Stimulated activated CD8-positive, alpha-beta memory T cell treated with anti-CD3 and anti-CD28 coated beads, Interleukin-4, amount 100 ng/mL, for 48 hours (primary cell): ENCODE data around the gene MARCHF6.
"Not testable (repeated sequence)": the region's sequence is repeated elsewhere in the genome, so short reads cannot be mapped to it uniquely, and the experiment has no call there.

Source experiments
- DNase-seq: peaks from one replicate; pipeline ENCODE4 v3.0.0-alpha.2; 2020

Gene MARCHF6

DNA sequence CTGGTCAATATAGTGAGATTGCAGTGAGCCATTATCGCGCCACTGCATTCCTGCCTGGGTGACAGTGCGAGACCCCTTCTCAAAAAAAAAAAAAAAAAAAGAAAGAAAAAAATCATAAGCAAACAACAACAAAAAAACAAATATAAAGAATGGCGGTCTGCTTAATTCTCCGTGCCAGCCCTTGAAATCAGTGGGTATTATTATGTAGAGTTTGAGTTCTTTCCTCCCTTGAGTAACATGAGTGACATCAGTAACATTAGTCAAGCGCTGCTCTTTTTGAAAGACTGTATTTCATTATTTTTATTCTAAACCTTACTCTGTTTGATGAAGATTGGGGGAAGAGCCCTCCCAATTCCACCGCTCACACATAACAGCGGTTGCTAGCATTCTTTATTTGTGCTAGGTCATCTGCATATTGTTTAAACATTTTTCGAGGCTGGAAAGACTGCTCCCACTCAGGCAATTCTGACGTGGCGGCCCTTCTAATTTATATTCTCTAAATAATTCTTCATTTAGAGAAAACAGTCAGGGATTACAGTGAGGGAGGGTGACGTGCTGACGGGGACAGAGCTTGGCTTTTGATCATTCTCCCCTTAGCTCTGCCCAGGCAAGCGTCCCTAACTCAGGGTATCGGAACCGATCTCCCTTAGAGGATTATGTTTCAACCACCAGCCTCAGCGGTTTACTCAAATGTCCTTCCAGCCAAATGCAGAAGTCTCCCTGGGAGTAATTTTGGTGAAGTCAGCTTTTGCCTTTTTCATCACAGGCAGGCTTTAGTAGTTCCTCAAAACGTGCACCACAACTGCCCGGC is 860 bp upstream of the MARCHF6 start:
- DNase-seq = peak; percentile 51

DNA sequence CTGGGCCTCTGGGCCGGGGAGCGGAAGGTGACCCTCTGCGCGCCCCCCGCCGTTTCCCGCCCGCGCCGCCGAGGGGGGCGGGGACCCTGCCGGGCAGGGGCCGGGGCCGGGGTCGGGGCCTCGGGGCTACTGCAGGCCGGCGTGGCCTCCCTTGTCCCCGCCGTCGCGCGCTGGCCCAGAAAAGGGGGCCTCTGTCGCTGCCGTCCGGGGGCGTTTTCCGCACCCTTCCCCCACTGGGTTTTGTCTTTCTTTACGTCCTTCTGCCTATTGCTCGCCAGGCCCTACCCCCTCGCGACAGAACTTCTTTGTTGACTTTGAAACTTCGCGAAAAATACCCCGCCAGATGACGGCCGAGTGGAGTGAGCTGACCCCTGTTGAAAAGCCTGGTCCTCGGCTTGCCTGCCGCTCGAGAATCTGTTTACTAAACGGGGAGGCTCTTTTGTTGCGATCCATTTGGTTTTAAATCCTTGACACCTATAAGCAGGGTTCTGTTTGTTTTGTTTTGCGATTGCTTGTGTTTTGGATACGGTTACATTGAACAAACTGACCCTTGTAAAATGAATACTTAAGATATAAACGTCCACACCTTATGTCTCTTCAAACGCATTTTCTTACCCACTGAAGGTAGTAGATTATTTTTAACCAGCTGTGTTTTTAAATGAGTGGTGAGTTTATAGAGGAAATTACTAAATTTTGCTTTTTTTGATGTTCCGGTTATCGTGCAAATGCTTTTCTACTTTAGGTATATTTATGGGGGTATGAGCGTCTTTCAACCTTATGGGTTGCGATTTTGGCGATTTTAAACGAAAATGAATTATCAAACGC is 765 bp downstream of the MARCHF6 start:
- peak; percentile 69 for DNase-seq

DNA sequence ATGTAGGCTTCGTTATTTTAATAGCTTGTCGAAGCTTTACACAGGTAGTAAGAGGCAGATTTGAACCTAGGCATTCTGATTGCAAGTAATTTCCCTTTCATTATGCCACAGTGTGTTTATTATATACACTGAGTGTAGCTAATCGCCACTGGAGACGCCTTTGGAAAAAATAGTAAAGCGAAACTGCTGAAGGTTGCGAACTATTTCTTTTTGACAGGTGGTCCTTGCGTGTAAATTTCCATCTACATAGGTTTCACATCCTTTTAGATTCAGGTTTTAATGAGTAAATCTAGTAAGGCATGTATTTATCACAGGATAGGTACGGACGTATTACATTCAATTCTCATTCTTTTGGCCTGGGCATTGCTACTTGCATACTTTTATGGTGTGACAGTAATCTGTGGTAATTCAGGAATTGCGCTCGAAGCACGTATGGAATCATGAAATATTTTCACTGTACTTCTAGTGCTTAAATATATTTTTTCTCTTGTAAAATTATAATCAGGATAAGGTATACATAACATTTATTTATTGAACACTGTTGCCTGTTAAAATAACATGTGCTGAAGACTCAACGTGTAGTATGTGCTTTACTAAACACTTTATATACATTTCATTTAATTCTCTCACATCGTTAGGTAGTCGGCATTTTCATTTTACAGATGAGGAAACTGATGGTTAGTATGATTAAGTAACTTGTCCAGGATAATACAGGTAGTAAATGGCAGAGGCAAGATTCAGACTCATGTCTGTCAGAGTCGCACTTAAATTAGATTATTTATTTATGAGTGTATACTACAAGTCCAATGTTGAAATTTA is 1.8 kb downstream of the MARCHF6 start:
- no peak for DNase-seq

DNA sequence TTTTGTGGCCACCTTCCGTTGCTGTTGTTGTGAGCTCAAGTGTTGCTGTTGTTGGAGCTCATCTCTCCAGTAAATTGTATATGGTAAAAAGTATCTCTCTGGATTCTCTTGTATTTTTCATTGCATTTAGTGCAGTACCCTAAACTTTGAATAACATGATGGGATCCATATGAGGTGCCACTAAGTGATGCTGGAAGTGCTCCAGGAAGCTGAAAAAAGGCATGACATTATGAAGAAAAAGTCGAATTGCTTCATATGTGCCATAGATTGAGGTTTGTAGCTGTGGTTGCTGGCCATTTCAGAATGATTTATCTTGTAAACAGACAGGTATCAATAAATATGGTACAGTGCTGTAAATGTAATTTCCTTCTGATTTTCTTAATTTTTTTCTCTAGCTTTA is 5.5 kb downstream of the MARCHF6 start:
- no peak for DNase-seq

DNA sequence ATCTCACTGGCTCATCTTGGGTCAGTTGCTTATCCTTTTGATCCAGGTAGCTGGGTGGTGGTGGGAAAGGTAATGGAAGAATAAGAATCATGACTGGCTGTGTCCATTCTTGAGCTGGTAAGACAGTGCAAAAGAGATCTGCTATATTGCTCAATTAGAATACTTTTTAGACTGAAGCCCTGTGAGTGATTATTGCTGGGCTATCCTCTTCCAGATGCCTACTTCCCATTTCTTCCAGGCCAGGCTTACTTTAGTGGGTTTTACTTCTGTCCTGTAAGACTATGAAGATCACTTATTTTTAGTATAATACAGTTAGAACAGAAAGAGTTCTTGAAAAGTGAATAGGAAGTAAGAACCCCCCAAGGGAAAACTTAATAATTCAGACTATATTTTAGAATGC is 7.2 kb downstream of the MARCHF6 start:
- DNase-seq = no peak

DNA sequence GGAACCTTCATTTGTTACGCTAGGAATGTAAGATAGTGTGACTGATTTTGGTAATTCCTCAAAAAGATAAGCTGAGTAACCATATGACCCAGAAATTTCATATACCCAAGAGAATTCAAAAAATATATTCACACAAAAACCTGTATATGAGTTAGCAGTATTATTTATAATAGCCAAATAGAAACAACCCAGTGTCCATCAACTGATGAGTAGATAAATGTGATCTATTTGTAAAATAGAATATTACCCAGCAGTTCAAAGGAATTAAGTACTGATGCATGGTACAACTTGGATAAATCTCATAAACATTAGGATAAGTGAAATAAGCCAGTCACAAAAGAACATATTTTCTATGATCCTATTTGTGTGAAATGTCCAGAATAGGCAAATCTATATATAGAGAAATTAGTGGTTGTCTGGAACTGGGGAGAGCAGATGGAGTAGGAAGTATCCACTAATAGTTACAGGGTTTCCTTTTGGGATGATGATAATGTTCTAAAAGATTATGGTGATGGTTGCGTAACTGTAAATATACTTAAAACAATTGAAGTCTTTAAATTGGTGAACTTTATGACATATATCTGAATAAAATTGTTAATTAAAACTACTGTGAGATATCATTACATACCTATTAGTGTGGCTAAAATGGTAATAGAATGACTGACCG is 10.2 kb downstream of the MARCHF6 start:
- no peak for DNase-seq

DNA sequence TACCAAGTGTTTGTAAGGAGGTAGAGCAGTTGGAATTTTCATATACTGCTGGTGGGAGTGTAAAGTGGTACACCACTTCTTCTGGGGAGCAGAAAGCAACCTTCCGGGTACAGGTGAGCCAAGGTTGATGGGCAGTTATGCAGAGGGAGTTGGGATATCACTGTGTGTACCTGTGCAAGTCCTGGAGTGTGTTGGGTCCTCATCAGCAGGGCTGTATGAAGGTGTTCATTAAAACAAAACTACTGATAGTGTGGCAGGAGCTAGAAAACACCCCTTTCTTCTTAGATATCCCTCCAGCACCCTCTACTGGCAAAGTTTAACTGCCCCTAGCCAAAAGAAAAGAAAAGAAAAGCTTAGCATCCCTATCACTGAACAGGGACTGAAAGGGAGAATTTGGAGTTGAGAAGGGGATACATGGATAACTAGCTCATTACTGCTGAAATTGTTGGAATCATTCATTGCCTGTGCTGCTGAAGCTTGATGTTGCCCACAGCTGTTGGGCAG is 10.7 kb downstream of the MARCHF6 start:
- DNase-seq = no peak

DNA sequence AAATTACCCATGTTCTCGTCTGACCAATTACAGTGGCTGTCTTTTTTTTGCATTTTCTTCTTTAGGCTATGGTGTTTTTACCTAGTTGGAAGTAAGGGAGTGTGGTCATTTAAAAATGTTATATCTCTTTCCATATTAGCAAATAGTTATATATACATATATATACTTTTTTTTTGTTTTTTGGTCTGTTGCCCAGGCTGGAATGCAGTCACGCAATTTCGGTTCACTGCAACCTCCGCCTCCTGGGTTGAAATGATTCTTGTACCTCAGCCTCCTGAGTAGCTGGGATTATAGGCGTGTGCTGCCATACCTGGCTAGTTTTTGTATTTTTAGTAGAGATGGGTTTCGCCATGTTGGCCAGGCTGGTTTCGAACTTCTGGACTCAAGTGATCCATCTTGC is 12.3 kb downstream of the MARCHF6 start:
- no peak for DNase-seq

DNA sequence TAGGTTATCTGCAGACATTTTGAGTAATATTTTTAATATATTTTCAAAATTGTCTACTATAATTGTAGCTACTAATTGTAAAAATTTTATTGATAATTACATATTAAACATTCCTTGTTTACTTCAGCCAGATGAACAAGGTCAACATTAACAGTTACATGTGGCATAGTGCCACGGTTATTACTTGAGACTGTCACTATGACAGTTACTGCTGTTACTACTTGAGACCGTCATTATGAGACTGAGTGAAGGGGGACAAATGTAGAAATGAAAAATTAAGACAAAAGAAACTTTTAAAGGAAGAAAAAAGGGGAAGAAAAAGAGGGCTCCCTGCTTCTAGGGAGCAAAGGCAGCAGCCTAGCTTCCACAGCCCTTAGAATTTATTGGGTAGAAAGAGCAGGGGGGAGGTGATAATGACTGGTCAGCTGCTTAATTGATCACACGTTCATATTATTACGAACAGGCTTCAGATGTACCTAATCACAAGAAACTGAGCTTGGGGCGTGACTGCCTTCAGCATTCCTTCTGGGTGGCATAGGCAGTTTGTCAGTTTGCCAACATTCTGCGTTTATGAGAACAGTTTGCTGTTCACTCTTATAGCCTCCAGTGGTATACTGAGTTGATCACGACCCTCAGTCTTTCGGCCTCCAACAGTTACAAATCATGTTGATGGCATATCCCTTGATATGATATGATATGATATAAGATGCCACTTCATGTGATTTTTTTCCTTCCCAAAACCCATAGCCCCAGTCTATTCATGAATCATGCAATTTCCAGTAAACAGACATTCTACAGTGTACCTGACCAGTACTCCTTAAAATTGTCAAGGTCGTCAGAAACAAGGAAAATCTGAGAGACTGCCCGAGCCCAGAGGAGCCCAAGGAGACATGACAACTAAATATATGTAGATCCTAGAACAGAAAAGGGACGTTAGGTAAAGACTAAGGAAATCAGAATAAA is 13.1 kb downstream of the MARCHF6 start:
- DNase-seq = no peak

DNA sequence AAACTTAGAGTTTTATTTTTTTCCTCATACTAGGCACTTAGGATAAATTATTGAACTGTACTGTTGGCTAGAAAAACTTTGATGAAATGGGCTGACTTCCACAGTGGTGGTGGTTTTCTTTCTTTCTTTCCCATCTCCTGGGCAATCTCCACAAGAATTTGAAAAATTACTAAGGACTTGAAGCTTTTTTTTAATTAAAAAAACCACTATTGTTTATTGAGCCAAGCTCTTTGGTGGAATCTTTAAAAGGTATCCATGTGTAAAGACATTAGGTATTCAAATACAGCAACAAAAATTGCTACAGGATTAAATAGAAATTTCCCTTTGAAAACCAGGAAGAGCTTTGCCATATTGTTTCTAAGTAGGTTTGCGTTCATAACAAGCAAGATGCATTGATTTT is 14.1 kb downstream of the MARCHF6 start:
- no peak for DNase-seq

DNA sequence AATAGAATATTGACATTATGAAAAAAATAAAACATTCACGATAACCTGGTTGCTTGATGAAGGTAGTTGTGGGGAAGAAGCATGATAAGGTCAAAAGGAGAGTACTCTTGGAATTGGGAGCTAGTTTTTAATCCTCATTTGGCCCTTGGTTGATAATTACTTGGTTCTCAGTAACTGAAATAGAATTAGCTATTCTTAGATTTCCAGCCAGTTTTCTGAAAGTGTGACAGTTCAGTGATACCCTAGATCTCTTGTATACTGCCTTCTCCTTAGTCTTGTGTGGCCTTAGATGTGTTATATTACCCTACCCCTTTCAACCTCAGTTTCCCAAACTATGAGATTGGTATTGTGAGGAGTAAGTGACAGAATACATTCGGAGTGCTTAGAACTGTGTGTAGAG is 17.4 kb downstream of the MARCHF6 start:
- no peak for DNase-seq

DNA sequence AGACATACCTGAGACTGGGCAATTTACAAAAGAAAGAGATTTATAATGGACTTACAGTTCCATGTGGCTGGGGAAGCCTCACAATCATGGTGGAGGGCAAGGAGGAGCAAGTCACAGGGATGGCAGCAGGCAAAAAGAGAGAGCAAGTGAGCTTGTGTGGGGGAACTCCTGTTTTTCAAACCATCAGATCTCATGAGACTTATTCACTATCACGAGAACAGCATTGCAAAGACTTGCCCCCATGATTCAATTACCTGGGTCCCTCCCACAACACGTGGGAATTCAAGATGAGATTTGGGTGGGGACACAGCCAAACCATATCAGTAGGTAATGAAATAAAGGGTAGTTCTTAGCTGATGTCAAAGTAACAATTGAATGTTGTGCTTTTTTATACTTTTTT is 17.9 kb downstream of the MARCHF6 start:
- not testable (repeated sequence) for DNase-seq

DNA sequence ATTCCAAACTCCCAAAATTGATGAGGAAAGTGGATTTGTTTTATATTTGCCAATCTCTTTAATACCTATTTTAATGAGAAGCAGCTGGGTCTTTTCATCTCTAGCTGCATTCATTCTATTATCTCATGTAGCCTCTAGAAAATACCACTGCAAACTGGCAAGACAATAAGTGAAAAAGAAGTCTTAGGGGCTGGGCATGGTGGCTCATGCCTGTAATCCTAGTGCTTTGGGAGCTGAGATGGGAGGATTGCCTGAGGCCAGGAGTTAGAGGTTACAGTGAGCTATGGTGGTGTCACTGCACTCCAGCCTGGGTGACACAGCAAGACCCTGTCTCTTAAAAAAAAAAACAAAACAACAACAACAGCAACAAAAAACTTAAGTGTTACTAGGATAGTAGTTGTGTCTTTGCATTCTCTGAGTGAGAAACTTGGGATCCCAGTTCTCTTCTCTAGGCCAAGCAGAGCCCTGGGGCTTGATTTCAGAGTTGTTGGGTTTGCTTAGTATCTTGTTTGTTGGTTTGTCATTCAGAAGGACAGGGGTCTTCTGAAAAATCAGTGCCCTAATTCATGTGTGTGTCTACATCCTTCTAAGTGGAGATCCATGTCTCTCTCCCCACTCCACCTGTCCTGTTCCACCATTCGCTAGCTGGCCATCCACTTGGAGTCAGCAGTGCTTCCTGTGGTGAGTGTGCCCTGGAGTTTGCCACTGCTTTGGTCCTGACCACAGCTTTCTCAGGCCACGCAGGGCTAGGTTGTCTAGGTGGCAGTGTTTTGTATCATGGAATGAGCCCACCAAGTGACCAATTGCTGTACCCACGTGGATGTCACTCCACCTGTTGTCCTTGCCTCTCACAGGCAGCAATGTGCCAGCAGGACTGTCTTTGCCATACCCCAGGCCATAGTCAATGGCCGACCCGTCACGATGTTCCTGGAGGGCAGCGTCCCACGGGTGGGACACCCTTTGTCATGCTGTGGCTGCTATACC is 19.5 kb downstream of the MARCHF6 start:
- DNase-seq = no peak

DNA sequence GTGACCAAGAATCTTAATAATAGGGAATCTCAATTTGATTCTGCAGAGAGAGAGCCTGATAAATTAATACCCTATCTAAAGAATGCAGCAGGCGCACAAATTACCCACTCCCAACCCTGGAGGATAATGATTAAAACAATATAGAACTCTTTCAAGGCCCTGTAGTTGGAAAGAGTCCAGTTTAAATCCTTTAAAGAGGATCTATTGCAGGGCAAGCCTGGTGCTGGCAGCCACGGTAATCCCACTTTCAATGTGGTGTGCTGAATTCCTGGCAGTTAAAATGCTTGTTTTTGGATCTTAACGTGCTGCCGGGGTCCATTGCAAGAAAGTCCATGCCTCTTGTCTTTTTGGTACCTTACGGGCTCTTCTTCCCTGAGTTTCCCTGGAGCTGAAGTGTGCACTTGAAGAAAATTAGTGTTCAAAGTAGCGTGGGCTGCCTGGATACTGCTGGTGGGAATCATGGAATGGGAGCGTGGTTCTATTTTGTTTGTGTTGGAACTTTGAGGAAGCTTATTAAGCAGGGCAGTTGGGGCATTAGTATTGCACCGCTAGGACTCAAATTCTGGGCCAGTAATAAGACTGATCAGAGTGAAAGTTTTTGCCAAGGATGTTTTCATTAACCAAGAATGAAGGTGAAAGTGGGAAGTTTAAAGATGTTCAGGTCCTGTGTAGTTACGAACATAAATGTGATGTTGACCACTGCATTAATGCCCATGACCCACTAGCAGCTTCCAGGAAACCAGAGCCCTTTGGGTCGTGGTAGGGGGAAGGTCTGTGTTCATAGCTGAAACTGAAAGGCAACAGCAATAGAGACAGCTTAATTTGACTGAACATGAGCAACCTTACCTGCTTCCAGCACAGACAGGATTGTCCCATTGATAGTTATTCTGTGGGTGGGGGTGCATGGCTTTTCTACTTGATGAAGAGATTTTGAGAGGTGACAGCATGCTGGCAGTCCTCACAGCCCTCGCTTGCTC is 20.8 kb downstream of the MARCHF6 start:
- no peak for DNase-seq

DNA sequence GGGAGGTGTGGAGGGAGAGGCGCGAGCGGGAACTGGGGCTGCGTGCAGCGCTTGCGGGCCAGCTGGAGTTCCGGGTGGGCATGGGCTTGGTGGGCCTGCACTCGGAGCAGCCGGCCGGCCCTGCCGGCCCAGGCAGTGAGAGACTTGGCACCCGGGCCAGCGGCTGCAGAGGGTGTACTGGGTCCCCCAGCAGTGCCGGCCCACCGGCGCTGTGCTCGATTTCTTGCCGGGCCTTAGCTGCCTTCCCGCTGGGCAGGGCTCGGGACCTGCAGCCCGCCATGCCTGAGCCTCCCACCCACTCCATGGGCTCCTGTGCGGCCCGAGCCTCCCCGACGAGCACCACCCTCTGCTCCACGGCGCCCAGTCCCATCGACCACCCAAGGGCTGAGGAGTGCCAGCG is 21.7 kb downstream of the MARCHF6 start:
- not testable (repeated sequence) for DNase-seq

DNA sequence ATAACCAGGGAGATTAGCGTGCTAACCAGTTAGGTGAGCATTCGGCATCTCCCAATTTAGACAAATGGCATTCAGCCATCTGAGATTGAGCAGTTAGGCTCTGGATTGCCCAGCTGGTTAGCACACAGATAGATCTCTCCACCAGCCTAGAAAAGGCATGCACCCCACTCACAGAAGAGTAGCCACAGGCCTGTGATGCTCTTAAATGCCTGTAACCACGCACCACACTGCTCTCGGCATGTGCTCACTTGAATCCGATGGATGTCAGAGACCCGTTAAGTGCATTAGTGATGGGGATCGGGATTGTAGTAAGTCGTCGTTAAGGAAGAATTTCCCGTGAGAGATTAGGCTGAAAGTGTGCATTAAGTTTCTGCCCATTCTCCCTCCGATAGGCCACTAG is 23.0 kb downstream of the MARCHF6 start:
- DNase-seq = no peak

DNA sequence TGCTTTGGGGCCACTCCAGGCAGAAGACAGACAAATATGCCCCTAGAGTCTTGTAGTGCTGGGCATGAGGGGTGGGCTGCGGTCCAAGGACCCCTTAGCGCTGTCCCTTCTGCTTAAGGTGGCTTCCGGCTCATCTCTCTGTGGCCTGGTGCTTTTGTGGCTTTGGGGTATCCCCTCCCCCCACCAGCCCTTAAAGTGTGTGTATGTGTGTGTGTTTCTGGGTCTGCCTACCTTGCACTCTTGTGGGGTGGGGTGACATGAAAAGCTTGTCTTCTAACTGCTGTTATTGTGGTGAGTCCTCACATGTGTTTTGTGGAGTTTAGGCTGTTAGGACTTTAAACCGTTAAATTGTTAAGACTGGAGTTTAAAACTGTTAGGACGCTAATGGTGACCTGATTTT is 23.6 kb downstream of the MARCHF6 start:
- no peak for DNase-seq

DNA sequence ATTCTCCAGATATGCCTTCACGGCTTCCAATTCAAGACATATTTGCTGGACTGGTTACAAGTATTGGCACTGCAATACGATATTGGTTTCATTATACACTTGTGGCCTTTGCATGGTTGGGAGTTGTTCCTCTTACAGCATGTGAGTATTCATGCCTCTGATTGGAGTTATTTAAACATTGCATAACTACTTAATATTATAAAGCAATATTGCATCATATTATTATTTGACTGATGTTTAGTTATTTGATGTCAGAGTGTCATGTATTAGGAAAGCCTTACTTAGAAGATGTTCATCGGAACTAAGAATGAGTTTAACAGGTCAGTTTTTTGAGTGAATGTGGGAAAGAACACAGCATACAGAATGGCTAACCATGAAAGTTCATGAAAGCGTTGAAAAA is 28.3 kb downstream of the MARCHF6 start:
- DNase-seq = no peak

DNA sequence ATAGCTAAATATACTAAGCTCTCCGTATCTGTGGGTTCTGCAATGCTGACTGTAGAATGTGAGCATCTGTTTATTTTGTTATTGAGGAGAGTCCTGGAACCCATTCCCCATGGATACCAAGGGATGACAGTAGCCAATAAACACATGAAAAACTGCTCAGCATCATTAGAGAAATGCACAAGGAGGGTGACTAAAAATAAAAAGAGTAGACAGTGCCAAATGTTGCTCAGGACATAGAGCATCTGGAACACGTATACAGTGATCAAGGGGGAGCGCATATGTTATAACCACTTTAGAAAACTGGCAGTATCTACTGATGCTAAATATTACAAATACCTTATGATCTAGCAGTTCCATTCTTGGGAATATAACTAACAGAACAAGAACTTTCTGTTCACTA is 31.0 kb downstream of the MARCHF6 start:
- no peak for DNase-seq
